ENCODE results near the gene ITGAE.

The ITGAE gene

GRCh38 chr17:3688027-3688553 is 112.9 kb downstream of the ITGAE start:
- TF ChIP-seq REST (IDR thresholded peaks at IDR 0.05; ENCODE audit: low read depth) = no peak
- TF ChIP-seq TCF12 (IDR thresholded peaks at IDR 0.05; ENCODE audit: low read depth) = no peak
- no peak for TF ChIP-seq EGR1 (IDR thresholded peaks at IDR 0.05)
- TF ChIP-seq EP300 (IDR thresholded peaks at IDR 0.05; ENCODE audit: borderline replicate concordance) = no peak
- no peak for TF ChIP-seq TEAD4 (IDR thresholded peaks at IDR 0.05)
- TF ChIP-seq NFIC (IDR thresholded peaks at IDR 0.05) = no peak
- no peak for TF ChIP-seq TAF1 (IDR thresholded peaks at IDR 0.05; ENCODE audit: low read depth)
- no peak for TF ChIP-seq YY1 (IDR thresholded peaks at IDR 0.05; ENCODE audit: low read depth)
- TF ChIP-seq FOXM1 (IDR thresholded peaks at IDR 0.05; ENCODE audit: borderline replicate concordance, low read depth) = no peak
- TF ChIP-seq, protein P1, sequence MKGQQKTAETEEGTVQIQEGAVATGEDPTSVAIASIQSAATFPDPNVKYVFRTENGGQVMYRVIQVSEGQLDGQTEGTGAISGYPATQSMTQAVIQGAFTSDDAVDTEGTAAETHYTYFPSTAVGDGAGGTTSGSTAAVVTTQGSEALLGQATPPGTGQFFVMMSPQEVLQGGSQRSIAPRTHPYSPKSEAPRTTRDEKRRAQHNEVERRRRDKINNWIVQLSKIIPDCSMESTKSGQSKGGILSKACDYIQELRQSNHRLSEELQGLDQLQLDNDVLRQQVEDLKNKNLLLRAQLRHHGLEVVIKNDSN (IDR thresholded peaks at IDR 0.05) = no peak
- TF ChIP-seq ZBTB7A (IDR thresholded peaks at IDR 0.05; ENCODE audit: low read depth) = no peak

GRCh38 chr17:3685174-3685573 is 115.8 kb downstream of the ITGAE start:
- TF ChIP-seq ZBTB7A (IDR thresholded peaks at IDR 0.05; ENCODE audit: low read depth) (no peak), TEAD4 (IDR thresholded peaks at IDR 0.05) (no peak), RAD21 (IDR thresholded peaks at IDR 0.05; ENCODE audit: low read depth) (no peak), EP300 (IDR thresholded peaks at IDR 0.05; ENCODE audit: borderline replicate concordance) (no peak), TCF12 (IDR thresholded peaks at IDR 0.05; ENCODE audit: low read depth) (no peak), NFIC (IDR thresholded peaks at IDR 0.05) (no peak), FOXM1 (IDR thresholded peaks at IDR 0.05; ENCODE audit: borderline replicate concordance, low read depth) (no peak)
- TF ChIP-seq, protein P2, sequence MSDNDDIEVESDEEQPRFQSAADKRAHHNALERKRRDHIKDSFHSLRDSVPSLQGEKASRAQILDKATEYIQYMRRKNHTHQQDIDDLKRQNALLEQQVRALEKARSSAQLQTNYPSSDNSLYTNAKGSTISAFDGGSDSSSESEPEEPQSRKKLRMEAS (IDR thresholded peaks at IDR 0.05) = no peak

GRCh38 chr17:3683054-3683511 is 117.9 kb downstream of the ITGAE start:
- TF ChIP-seq REST (IDR thresholded peaks at IDR 0.05; ENCODE audit: low read depth) = no peak
- TF ChIP-seq CEBPB (IDR thresholded peaks at IDR 0.05) = no peak
- TF ChIP-seq TEAD4 (IDR thresholded peaks at IDR 0.05) = no peak
- TF ChIP-seq NFIC (IDR thresholded peaks at IDR 0.05) = no peak
- peak; percentile 68 for TF ChIP-seq RAD21 (IDR thresholded peaks at IDR 0.05; ENCODE audit: low read depth)
- no peak for TF ChIP-seq EP300 (IDR thresholded peaks at IDR 0.05; ENCODE audit: borderline replicate concordance)

- TF ChIP-seq NFIC (IDR thresholded peaks at IDR 0.05) = no peak
- TF ChIP-seq CEBPB (IDR thresholded peaks at IDR 0.05) = no peak
- no peak for TF ChIP-seq EP300 (IDR thresholded peaks at IDR 0.05; ENCODE audit: borderline replicate concordance)
- no peak for TF ChIP-seq TAF1 (IDR thresholded peaks at IDR 0.05; ENCODE audit: low read depth)
- no peak for TF ChIP-seq TEAD4 (IDR thresholded peaks at IDR 0.05)
- TF ChIP-seq, protein P2 (IDR thresholded peaks at IDR 0.05) = no peak
- TF ChIP-seq EGR1 (IDR thresholded peaks at IDR 0.05) = no peak
- TF ChIP-seq CREB1 (IDR thresholded peaks at IDR 0.05; ENCODE audit: low read depth) = no peak
- TF ChIP-seq YY1 (IDR thresholded peaks at IDR 0.05; ENCODE audit: low read depth) = no peak
- no peak for TF ChIP-seq RAD21 (IDR thresholded peaks at IDR 0.05; ENCODE audit: low read depth)
These were observed 119.0 kb downstream of the ITGAE start for GRCh38 chr17:3682033-3682432.

DNA sequence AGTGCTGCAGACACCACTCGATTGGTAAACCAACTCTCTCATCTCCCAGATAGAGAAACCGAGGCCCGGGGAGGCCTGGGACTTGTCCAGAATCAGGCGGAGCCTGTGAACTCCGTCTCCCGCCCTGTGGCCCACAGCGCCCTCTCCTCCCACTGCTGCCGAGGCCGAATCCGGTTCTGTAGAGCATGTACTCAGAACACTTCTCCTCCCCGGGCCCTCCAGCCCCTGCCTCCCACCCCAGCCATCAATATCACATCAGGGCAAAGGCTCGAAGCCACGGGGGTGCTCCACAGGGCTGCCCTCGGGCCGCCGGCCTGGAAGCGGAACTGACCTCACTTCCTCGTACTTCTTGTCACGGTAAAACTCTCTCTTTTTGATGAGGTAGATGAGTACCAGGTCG is 119.4 kb downstream of the ITGAE start:
- TF ChIP-seq CEBPB (IDR thresholded peaks at IDR 0.05) = no peak
- no peak for TF ChIP-seq EGR1 (IDR thresholded peaks at IDR 0.05)
- no peak for TF ChIP-seq ZBTB7A (IDR thresholded peaks at IDR 0.05; ENCODE audit: low read depth)
- no peak for TF ChIP-seq FOXM1 (IDR thresholded peaks at IDR 0.05; ENCODE audit: borderline replicate concordance, low read depth)
- no peak for TF ChIP-seq TAF1 (IDR thresholded peaks at IDR 0.05; ENCODE audit: low read depth)
- no peak for TF ChIP-seq RAD21 (IDR thresholded peaks at IDR 0.05; ENCODE audit: low read depth)

GRCh38 chr17:3681057-3681456 is 119.9 kb downstream of the ITGAE start:
- TF ChIP-seq REST (IDR thresholded peaks at IDR 0.05; ENCODE audit: low read depth) (no peak), TCF12 (IDR thresholded peaks at IDR 0.05; ENCODE audit: low read depth) (no peak), EP300 (IDR thresholded peaks at IDR 0.05; ENCODE audit: borderline replicate concordance) (no peak), CREB1 (IDR thresholded peaks at IDR 0.05; ENCODE audit: low read depth) (no peak)

All from Ishikawa (cell line).